HepG2 (cell line): ENCODE data around the gene ZNF285. TPM values are rescaled to one million over a fixed set of nuclear protein-coding genes. Genes with fewer than 3 reads are reported as not detected.

Source experiments
- CEBPZ ChIP-seq: IDR thresholded peaks from 2 replicates; pipeline ENCODE4 v1.6.1; 2012; ENCODE audit warnings: low read length, improper control_type of control experiment
- E2F1 ChIP-seq: sonication (generic); formaldehyde crosslinking; IDR thresholded peaks from 2 replicates; pipeline ENCODE4 v1.5.0; 2020; ENCODE audit warnings: missing genetic modification reagents
- HMGA1 ChIP-seq: sonication (generic); formaldehyde crosslinking; conservative IDR thresholded peaks from 2 replicates; pipeline ENCODE4 v1.4.0; 2020; ENCODE audit warnings: missing genetic modification reagents
- MAZ ChIP-seq, 2 experiments: sonication (generic) in 1 of 2; formaldehyde crosslinking in 1 of 2; IDR thresholded peaks; 2 replicates each; pipeline versions ENCODE4 v1.5.0 to v1.6.1; 2012 to 2020; ENCODE audit warnings: low read depth in 2 of 2, mild to moderate bottlenecking in 2 of 2, borderline replicate concordance in 1 of 2, improper control_type of control experiment in 1 of 2, low read length in 1 of 2, missing genetic modification reagents in 1 of 2, moderate library complexity in 1 of 2
- MEIS1 ChIP-seq: sonication (generic); formaldehyde crosslinking; IDR thresholded peaks from 2 replicates; pipeline ENCODE4 v1.9.0; 2021; ENCODE audit warnings: mild to moderate bottlenecking, missing genetic modification reagents, moderate library complexity, borderline replicate concordance
- ONECUT2 ChIP-seq: sonication (generic); formaldehyde crosslinking; IDR thresholded peaks from 2 replicates; pipeline ENCODE4 v1.4.0; 2020; ENCODE audit warnings: missing genetic modification reagents
- ZBTB4 ChIP-seq: sonication (generic); formaldehyde crosslinking; IDR thresholded peaks from 2 replicates; pipeline ENCODE4 v1.4.0; 2020; ENCODE audit warnings: missing genetic modification reagents, mild to moderate bottlenecking, borderline replicate concordance
- ZMAT3 ChIP-seq: sonication (generic); formaldehyde crosslinking; conservative IDR thresholded peaks from 2 replicates; pipeline ENCODE4 v1.7.0; 2021; ENCODE audit warnings: missing genetic modification reagents
- ZNF572 ChIP-seq: sonication (generic); formaldehyde crosslinking; IDR thresholded peaks from 2 replicates; pipeline ENCODE4 v1.5.1; 2020; ENCODE audit warnings: mild to moderate bottlenecking, missing genetic modification reagents
- ZNF607 ChIP-seq: sonication (generic); formaldehyde crosslinking; IDR thresholded peaks from 2 replicates; pipeline ENCODE4 v1.5.1; 2020; ENCODE audit warnings: missing genetic modification reagents, mild to moderate bottlenecking, borderline replicate concordance
- ZNF75D ChIP-seq: sonication (generic); formaldehyde crosslinking; IDR thresholded peaks from 2 replicates; pipeline ENCODE4 v1.8.1; 2023; ENCODE audit warnings: missing genetic modification reagents, mild to moderate bottlenecking, borderline replicate concordance
- ZNF766 ChIP-seq: sonication (generic); formaldehyde crosslinking; IDR thresholded peaks from 2 replicates; pipeline ENCODE4 v1.5.0; 2020; ENCODE audit warnings: missing genetic modification reagents, borderline replicate concordance
- polyA plus RNA-seq, 8 experiments: library from polyadenylated mRNA; depleted of rRNA in 3 of 8; stranded (reverse) in 7 of 8; unstranded in 1 of 8; fragments of >200 nt; fragmentation: Illumina TruSeq in 4 of 8; extraction: Trizol in 4 of 8; gene quantifications; 2 replicates each; pipeline versions ENCODE4 v1.2.1 to v1.2.3, GENCODE V29; 2011 to 2016; ENCODE audit warnings: low read depth in 4 of 8, missing spikeins in 1 of 8, mixed read lengths in 1 of 8; ENCODE audit not compliant: insufficient read depth in 1 of 8
- total RNA-seq, 5 experiments: library from RNA; depleted of rRNA; stranded (reverse); fragments of >200 nt; fragmentation: Illumina TruSeq; extraction: Trizol; gene quantifications; 2 replicates each; pipeline ENCODE4 v1.2.3, GENCODE V29; 2016; ENCODE audit warnings: low read depth in 1 of 5

Gene ZNF285
- total and polyA plus RNA-seq, 2 of the 13 experiments (the other 11 are each of a cell fraction or from before 2014, with no cell fraction given): 0.82 to 1.7 TPM

GRCh38 chr19:44401139-44402115 lies at the start of gene ZNF285 (continued):
- no peak for TF ChIP-seq CEBPZ
- no peak for TF ChIP-seq ONECUT2 (CRISPR knock-in tag)
- TF ChIP-seq ZNF572: no peak
- TF ChIP-seq E2F1 (CRISPR knock-in tag): no peak
- no peak for TF ChIP-seq ZBTB4 (CRISPR knock-in tag)
- no peak for TF ChIP-seq HMGA1
- TF ChIP-seq ZMAT3 (CRISPR knock-in tag): no peak
- TF ChIP-seq ZNF766 (CRISPR knock-in tag): no peak
- TF ChIP-seq MEIS1 (CRISPR knock-in tag): no peak
- no peak for TF ChIP-seq ZNF607 (CRISPR knock-in tag)
- TF ChIP-seq ZNF75D (CRISPR knock-in tag): no peak
- TF ChIP-seq MAZ (IDR thresholded peaks at IDR 0.05; ENCODE audit: borderline replicate concordance, low read depth, low read length): no peak
- no peak for TF ChIP-seq MAZ (CRISPR knock-in tag; IDR thresholded peaks at IDR 0.05; ENCODE audit: low read depth)
